BLaER1 (cell line): Measurements from ENCODE around the gene PRICKLE3.

Source experiments
- H3K27ac ChIP-seq: shearing (Covaris generic); formaldehyde crosslinking; 2 replicates; pipeline ENCODE4 v1.8.1; 2022
- H3K27me3 ChIP-seq: shearing (Covaris generic); formaldehyde crosslinking; 2 replicates; pipeline ENCODE4 v1.8.1; 2022
- H3K36me3 ChIP-seq: shearing (Covaris generic); formaldehyde crosslinking; 2 replicates; pipeline ENCODE4 v1.8.1; 2022
- H3K4me1 ChIP-seq: shearing (Covaris generic); formaldehyde crosslinking; 2 replicates; pipeline ENCODE4 v1.8.1; 2022
- H3K4me2 ChIP-seq: shearing (Covaris generic); formaldehyde crosslinking; 2 replicates; pipeline ENCODE4 v1.8.1; 2022
- H3K4me3 ChIP-seq: shearing (Covaris generic); formaldehyde crosslinking; 2 replicates; pipeline ENCODE4 v1.8.1; 2022
- H3K9ac ChIP-seq: shearing (Covaris generic); formaldehyde crosslinking; 2 replicates; pipeline ENCODE4 v1.8.1; 2022
- H3K9me3 ChIP-seq: shearing (Covaris generic); formaldehyde crosslinking; 2 replicates; pipeline ENCODE4 v1.8.1; 2022
- H4K20me1 ChIP-seq: shearing (Covaris generic); formaldehyde crosslinking; 2 replicates; pipeline ENCODE4 v1.8.1; 2022
- Cebpa-rat ChIP-seq: shearing (Covaris generic); IDR thresholded peaks from 2 replicates; pipeline ENCODE4 v1.8.1; 2022

PRICKLE3 gene, protein sequence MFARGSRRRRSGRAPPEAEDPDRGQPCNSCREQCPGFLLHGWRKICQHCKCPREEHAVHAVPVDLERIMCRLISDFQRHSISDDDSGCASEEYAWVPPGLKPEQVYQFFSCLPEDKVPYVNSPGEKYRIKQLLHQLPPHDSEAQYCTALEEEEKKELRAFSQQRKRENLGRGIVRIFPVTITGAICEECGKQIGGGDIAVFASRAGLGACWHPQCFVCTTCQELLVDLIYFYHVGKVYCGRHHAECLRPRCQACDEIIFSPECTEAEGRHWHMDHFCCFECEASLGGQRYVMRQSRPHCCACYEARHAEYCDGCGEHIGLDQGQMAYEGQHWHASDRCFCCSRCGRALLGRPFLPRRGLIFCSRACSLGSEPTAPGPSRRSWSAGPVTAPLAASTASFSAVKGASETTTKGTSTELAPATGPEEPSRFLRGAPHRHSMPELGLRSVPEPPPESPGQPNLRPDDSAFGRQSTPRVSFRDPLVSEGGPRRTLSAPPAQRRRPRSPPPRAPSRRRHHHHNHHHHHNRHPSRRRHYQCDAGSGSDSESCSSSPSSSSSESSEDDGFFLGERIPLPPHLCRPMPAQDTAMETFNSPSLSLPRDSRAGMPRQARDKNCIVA

DNA sequence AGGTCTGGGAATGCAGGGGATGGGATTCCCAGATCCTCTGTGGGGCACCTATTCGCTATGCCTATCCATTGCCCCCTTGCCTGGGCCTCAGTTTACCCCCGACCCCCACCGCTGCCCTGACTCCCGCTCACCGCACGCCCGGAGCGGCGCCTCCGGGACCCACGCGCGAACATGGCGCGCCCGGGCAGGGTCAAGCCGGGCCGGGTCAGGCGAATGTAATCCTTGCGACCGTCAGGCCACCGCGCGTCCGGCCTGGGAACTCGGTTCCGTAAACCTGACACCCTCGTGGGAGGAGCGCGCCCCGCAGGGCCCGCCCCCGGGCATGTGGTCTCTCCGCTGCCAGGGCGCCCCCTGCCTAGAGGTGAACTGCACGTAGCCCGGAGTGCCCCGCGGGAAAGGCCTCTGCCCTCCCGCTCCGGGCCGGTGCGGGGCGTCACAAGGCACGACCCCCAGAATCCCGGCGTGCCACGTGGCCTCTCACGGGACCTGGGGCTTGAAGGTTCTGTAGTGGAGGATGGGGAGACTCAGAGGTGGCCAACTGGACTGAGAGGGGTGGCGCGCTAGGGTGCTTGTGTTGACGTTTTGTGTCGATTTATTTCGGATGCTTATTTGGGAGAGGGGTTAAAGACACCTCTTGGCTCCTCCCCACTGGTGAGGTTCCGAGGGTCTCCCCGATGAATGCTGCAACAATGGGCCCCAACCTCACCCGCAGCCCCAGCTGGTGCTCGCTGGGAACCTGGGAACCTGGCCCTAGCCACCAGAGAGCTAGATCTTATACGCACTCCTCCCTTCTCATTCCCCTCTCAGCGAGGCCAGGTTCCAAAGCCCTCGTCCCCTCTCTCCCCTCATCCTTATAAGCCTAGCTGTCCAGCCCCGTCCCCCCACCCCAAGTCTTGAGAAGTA, at the start of gene PRICKLE3:
Gene PRICKLE3 (minus strand): TSS at position 249 of the 903 bp plus-strand sequence. CDS start 76 bp downstream, at position 173.
- peak within 1 kb of the TSS; percentile 83 for H3K9ac ChIP-seq
- peak within 1 kb of the TSS; percentile 76 for H3K27ac ChIP-seq
- H3K4me2 ChIP-seq, result peak within 1 kb of the TSS; percentile 87

DNA sequence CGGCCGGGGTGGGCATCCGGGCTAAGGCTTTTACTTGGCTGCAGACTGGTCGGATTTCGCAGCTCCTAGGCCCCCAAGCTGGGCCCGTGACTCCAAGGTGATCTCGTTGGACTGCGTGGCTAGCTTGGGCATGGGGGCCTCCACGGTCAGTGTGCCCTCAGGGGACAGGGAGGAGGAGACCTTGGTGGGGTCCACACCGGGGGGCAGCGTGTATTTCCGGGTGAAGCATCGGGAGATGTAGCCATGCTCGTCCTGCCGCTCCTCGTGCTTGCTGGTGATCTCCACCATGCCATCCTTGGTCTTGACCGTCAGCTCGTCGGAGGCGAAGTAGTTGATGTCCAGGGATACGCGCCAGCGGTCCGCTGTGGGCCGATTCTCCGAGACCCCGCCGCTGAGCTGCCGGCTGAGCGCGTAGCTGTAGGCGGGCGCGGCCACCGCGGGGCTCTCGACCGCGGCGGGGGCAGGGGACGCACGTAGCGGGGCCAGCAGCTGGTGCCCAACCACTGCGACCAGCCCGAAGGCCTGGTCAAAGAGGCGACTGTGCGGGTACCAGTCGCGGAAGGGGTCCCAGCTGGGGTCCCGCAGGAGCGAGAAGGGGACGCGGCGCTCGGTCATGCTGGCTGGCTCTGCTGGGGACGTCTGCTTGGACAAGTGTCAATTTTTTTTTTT, 47.8 kb upstream of the PRICKLE3 start:
- Histone ChIP-seq H3K27ac (no peak overlapping the region), H3K4me1 (peaks cover 16% of the 10 kb centered on the region), H4K20me1 (no peaks in the 10 kb centered on the region), H3K9ac (no peak overlapping the region), H3K4me3 (no peak overlapping the region), H3K36me3 (no peaks in the 10 kb centered on the region), H3K4me2 (no peak overlapping the region), H3K9me3 (peaks cover 21% of the 10 kb centered on the region; the same call in 1 of the 2 replicates), H3K27me3 (peaks cover 16% of the 10 kb centered on the region)
- TF ChIP-seq Cebpa-rat, result no peak

More for the DNA sequence above, at the start of gene PRICKLE3:
- peak within 1 kb of the TSS; percentile 81 for H3K4me3 ChIP-seq
- H3K4me1 ChIP-seq, result peaks cover 28% of the 10 kb centered on the region
- peaks cover 7% of the 10 kb centered on the region for H3K9me3 ChIP-seq
- H4K20me1 ChIP-seq, result peaks cover 15% of the 10 kb centered on the region; the same call in 1 of the 2 replicates
- H3K27me3 ChIP-seq, result no peaks in the 10 kb centered on the region
- TF ChIP-seq Cebpa-rat, result no peak
- H3K36me3 ChIP-seq, result peaks cover 19% of the 10 kb centered on the region

DNA sequence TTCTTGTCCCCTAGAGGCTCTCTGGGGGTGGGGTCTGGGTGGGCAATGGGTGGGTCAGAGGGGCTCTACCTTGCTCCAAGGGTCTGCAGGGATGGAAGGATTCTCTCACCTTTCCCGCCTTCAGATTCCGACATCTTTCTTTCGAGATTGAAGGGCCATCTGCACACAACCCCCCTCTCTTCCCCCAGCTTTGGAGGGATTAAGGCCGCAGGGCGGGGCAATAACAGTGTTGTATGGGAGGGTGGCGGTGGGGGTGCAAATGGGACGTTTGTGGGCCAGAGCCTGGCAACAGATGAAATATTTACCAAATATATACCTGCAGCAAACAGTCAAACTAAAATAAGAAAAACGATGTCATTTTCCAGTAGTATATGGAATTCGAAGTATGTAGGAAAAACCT, 47.0 kb upstream of the PRICKLE3 start, which contains the start of gene CACNA1F:
Gene CACNA1F (minus strand): TSS at position 165 of the 400 bp plus-strand sequence. CDS start 31 bp downstream, at position 134.
- Histone ChIP-seq H3K4me2 (no peak within 1 kb of the TSS), H3K9ac (no peak within 1 kb of the TSS), H3K27ac (no peak within 1 kb of the TSS)

DNA sequence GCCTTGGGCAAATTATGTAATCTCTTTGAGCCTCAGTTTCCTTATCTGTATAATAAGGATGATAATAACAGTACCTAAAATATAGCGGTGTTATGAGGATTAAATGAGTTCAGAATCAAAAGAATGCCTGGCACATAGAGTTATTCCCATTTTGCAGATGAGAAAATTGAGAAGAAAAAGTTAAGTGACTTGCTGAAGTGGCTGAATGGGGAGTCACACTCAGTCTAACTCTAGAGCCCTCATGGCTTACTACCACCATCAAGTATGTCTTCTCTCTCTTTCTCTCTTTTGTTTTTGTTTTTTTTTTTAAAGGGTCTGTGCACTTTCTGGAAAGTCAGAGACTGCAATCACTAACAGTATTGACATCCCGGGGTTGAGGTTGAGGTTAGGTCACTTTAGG, 46.4 kb upstream of the PRICKLE3 start:
- no peak for TF ChIP-seq Cebpa-rat
- no peak overlapping the region for H3K4me2 ChIP-seq
- H3K4me3 ChIP-seq, result no peak overlapping the region
- H3K36me3 ChIP-seq, result no peaks in the 10 kb centered on the region
- peaks cover 16% of the 10 kb centered on the region for H3K4me1 ChIP-seq
- peaks cover 21% of the 10 kb centered on the region; the same call in 1 of the 2 replicates for H3K9me3 ChIP-seq
- no peak overlapping the region for H3K9ac ChIP-seq
- no peak overlapping the region for H3K27ac ChIP-seq
- peaks cover 16% of the 10 kb centered on the region for H3K27me3 ChIP-seq
- no peaks in the 10 kb centered on the region for H4K20me1 ChIP-seq

More for the DNA sequence above, 47.0 kb upstream of the PRICKLE3 start, which contains the start of gene CACNA1F:
- Histone ChIP-seq H3K4me1 (peaks cover 16% of the 10 kb centered on the region), H3K9me3 (peaks cover 21% of the 10 kb centered on the region; the same call in 1 of the 2 replicates), H3K27me3 (peaks cover 16% of the 10 kb centered on the region), H3K36me3 (no peaks in the 10 kb centered on the region), H3K4me3 (no peak within 1 kb of the TSS), H4K20me1 (no peaks in the 10 kb centered on the region)
- no peak for TF ChIP-seq Cebpa-rat

DNA sequence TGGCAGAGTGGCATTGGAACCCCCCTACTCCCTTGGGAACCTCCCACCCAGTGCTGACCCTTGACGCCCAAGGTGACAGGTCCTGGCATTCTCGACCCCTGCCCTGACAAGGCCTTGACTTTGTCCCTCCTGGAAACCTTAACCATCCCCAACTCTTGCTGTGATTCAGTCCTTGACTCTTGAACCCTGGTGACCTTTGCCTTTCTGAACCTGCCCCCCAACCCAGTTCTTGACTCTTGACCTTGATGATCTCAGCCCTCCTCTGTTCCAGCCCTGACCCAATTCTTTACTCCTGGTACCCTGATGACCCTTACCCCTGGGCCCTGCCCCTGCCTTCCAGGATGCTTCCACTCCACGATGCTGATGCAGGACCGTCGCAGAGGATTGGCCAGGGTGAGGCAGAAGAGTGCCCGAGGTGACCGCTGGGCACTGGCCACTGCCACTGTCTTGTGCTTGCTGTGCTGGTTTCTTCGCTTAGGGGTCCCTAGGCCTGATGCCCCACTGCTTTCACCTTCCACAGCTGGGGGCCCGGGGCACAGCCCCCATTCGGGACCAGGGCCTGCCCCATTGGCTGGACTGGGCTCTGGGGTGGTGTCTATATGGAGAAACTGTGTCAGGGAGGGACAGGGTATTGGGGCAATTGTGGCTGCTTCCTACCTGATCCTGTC, 45.3 kb upstream of the PRICKLE3 start:
- Histone ChIP-seq H3K36me3 (no peaks in the 10 kb centered on the region), H4K20me1 (no peaks in the 10 kb centered on the region), H3K4me3 (no peak overlapping the region), H3K9me3 (peaks cover 21% of the 10 kb centered on the region; the same call in 1 of the 2 replicates), H3K4me1 (peaks cover 7% of the 10 kb centered on the region), H3K4me2 (no peak overlapping the region), H3K27me3 (peaks cover 16% of the 10 kb centered on the region), H3K27ac (no peak overlapping the region), H3K9ac (no peak overlapping the region)
- no peak for TF ChIP-seq Cebpa-rat

DNA sequence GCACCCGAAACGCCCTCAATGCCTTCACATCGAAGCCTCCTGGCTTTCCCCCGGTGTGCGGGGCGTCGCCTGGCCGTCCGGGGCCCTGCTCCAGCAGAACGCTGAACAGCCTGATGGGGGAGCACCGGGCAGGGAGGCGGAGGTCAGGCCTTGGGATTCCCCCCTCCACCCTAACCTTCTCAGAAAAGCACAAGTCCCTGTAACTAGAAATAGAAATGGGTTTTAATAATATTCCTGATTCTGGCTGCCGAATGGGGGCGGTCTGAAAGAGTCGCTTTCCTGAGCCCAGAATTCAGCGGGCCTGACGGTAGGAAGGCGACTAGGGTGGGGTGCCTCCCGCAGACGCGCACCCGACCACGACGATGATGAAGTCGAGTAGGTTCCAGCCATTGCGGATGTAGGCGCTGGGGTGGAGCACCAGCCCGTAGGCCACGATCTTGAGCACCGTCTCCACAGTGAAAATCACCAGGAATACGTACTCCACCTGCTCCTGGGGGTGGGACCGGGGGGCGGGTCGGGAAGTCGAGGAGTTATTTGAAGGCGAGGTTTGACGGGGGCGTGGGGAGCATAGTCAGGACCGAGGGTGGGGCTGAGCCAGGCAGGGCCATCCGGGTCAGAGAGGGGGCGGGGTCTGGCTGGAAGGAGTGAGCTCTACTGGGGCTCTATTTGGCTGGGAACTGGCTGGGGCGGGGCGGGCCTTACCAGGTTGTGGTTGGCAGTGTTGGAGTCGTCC, 44.5 kb upstream of the PRICKLE3 start:
- Histone ChIP-seq H3K27me3 (peaks cover 18% of the 10 kb centered on the region), H3K36me3 (no peaks in the 10 kb centered on the region), H4K20me1 (no peaks in the 10 kb centered on the region), H3K4me1 (no peaks in the 10 kb centered on the region), H3K9me3 (peaks cover 21% of the 10 kb centered on the region; the same call in 1 of the 2 replicates), H3K9ac (no peak overlapping the region), H3K27ac (no peak overlapping the region), H3K4me2 (peak overlapping the region; percentile 19; the same call in 1 of the 2 replicates), H3K4me3 (no peak overlapping the region)
- no peak for TF ChIP-seq Cebpa-rat

DNA sequence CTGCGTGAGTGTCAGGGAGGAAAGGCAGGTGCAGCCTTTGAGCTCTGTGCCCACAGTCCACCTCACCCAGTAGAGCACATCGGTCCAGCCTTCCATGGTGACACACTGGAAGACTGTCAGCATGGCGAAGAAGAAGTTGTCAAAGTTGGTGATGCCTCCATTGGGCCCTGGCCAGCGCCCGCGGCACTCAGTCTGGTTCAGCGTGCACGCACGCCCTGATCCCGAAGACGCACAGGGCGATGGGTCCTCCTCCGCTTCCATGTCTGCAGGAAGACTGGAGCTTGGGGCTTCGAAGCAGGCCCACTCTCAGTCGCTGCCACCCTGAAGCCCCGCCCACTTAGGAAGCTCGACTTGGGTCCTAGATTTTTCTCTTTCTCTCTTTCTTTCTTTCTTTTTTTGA, 42.0 kb upstream of the PRICKLE3 start:
- H3K36me3 ChIP-seq, result no peaks in the 10 kb centered on the region
- H3K4me1 ChIP-seq, result no peaks in the 10 kb centered on the region
- H4K20me1 ChIP-seq, result no peaks in the 10 kb centered on the region
- no peak overlapping the region for H3K4me2 ChIP-seq
- peaks cover 18% of the 10 kb centered on the region; the same call in 1 of the 2 replicates for H3K9me3 ChIP-seq
- no peak overlapping the region for H3K27ac ChIP-seq
- peaks cover 28% of the 10 kb centered on the region for H3K27me3 ChIP-seq
- no peak for TF ChIP-seq Cebpa-rat
- H3K9ac ChIP-seq, result no peak overlapping the region
- H3K4me3 ChIP-seq, result no peak overlapping the region

DNA sequence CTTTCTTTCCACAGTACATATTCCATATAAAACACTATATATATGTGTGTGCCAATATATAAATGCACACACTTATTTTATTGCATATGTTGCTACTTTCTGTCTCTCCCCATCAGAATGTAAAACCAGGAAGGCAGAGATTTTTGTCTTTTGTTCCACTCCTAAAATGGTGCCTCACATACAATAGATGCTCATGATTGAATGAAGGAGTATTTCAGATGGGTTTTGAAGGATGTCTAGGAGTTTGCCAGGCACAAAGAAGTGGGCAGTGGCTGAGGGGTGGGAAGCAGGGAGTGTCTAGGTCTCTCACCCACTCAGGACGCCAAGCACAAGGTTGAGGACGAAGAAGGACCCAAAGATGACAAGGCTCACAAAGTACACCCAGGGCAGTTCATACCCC, 41.6 kb upstream of the PRICKLE3 start:
- no peak overlapping the region for H3K27ac ChIP-seq
- no peak overlapping the region for H3K4me2 ChIP-seq
- no peak overlapping the region for H3K9ac ChIP-seq
- no peaks in the 10 kb centered on the region for H4K20me1 ChIP-seq
- H3K4me3 ChIP-seq, result no peak overlapping the region
- no peaks in the 10 kb centered on the region for H3K36me3 ChIP-seq
- TF ChIP-seq Cebpa-rat, result no peak
- H3K27me3 ChIP-seq, result peaks cover 28% of the 10 kb centered on the region
- H3K9me3 ChIP-seq, result peaks cover 18% of the 10 kb centered on the region; the same call in 1 of the 2 replicates
- no peaks in the 10 kb centered on the region for H3K4me1 ChIP-seq
